HG02759 (cell line): ENCODE measurements around the gene SLC29A3.

Experiments
- ATAC-seq: cut with Tn5 transposase; IDR thresholded peaks from one replicate; pipeline ENCODE4 v1.9.1; 2021; ENCODE audit warnings: mild to moderate bottlenecking, moderate library complexity; ENCODE audit not compliant: unreplicated experiment

SLC29A3 gene

DNA sequence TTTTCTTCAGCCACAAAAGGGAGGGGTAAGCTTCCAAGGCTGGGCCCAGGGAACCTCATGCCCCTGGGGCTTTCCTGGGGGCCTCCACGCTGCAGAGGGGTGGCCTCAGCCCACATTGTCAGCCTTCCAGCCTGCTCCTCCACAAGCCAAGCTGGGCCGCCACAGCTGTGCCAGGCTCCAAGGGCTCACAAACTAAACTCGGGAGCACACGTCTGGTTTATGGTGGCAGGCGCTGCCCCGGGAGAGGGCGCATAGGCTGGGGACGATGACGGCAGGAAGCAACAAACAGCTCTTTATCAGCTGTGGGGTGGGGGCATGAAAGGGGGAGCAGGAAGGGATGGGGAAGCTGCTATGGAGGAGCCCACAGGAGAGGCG, 71.4 kb downstream of the SLC29A3 start:
- ATAC-seq, result no peak

DNA sequence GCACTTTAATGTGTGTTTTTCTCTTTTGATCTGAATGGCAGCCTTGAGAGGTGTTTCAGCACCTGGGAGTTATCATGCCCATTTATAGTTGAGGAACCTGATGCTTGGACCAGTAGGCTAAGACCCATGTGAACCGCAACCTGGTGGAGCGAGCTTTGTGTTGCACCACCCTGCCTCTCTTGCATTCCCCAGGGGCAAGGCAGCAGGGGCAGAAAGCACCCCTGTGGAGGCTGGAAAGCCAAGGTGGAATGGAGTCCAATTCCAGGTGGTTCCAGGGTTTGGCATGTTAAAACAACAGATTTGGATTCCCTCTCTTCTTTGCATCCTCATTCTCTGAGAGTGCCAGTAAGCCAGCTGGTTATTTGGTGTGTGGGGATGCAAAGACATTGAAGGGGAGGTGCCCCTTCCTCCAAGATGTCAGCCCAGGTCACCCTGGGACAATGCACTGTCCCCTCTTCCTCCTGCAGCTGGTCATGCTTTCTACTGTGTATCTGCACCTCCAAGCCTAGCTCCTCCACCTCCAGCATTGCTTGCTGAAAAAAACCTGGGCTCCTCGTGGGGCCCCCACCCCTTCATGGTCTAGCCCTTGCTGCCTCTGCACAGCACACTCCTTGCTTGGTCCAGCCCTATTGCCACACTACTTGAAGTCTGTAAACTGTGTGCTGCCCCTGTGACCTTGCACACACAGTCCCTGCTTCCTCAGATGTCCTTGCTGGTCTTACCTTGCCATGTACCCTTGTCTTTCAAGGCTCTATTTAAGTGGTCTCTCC, 72.0 kb downstream of the SLC29A3 start:
- no peak for ATAC-seq

DNA sequence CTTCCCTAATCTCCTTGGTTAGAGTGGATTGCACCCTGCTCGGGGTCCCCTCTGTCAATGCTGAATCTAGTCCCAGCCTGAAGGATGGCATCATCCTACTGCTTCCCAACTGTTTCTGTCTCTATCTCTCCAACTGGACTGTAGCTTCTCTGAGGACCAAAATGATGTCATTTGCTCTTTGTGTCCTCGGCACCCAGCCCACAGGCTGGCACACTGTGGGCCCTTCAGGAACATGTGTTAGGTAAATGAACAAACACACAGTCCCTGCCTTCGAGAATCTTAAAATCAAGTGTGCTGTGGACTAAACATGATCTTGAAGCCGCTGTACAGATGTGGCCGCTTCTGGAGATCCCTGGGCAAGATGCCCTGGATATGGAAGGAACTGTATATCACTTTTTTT, 72.6 kb downstream of the SLC29A3 start:
- no peak for ATAC-seq

DNA sequence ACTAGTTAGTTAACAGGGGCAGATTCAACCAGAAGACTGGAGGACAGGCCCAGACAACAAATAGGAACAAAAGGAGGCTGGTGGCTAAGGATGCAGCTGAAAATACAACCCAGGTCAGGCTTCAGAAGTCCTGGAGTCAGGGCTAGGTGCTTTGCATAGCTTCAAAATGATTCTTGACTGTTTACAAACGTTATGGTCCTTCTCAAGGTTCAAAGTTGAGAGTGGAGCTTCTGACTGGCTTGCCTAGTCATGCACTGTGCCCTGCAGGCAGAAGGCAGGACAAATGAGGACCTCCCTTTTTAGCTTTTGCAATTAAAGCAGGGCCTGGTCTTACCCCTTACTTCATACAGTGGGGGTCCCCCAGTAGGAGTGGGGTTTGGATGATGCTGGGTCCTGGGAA, 73.2 kb downstream of the SLC29A3 start:
- ATAC-seq, result no peak

DNA sequence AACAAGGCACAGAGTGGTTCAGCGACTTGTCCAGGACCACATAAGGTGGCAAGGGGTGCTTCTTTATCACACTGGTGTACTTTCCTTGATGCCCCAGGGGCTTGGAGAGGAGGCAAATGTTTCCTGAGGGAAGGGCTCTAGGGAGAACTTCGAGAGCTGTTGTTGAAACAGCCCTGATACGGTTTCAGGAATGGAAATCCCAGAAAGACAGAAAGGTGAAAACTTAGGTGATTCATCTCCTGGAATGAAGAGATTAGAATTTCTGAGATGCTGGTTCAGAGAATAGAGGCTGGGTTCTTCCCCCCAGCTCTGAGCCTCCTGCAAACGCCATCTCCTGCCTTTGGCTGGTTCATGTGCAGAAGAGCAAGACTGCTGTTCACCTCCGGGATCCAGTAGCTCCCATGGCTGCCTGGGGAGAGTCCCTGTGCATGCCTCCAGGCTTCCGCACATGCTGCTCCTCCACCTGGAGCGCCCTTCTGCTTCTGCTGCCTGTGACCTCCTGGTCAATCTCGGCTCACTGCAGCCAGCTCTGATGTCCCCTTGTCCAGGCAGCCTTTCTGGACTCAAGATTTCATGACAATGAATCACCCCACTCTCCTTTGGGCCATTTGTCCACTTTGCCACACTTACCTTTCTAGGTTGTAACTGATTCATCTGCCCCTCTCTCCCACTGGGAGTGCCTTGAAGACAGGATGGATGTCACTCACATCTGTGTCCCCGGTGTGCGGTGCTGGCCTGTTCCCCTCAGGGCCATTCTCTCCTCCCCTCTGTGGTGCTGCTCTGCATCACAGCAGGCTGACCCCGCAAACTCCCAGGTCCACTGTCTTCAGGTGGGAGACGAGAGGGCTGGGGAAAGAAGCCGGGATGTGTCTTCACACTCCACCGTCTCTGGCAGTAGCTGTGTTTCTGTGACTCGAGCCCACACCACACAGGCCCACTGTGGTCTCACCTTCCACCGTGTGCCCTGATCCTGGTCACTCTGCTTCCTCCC, 74.0 kb downstream of the SLC29A3 start:
- ATAC-seq, result no peak

DNA sequence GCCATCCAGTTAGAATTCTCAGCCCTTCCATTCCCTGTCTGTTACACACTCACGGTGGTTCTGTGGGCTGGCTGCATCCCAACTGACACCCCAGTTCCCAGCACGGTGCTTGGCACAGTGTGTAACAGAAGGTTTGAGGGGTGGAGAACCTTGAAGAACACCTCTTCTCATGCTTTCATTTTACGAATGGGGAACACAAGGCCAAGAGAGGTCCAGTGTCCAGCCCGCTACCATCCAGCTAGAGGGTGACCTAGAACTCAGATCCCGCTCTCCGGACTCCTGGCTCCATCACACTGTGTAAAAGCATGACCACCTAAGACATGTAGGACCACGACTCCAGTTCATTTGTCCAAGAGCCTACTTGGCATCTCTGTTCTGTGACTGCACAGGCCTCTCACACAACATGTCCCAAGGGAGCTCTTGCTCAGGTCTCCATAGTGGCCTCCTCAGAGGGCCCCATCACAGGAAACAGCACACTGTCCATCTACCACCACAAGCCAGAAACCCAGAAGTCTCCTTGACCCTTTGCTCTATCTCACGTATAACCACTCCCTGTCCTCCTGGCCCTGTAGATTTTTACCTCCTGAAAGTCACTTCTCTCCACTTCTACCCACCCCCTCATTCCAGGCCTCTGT, 74.9 kb downstream of the SLC29A3 start:
- ATAC-seq, result no peak

DNA sequence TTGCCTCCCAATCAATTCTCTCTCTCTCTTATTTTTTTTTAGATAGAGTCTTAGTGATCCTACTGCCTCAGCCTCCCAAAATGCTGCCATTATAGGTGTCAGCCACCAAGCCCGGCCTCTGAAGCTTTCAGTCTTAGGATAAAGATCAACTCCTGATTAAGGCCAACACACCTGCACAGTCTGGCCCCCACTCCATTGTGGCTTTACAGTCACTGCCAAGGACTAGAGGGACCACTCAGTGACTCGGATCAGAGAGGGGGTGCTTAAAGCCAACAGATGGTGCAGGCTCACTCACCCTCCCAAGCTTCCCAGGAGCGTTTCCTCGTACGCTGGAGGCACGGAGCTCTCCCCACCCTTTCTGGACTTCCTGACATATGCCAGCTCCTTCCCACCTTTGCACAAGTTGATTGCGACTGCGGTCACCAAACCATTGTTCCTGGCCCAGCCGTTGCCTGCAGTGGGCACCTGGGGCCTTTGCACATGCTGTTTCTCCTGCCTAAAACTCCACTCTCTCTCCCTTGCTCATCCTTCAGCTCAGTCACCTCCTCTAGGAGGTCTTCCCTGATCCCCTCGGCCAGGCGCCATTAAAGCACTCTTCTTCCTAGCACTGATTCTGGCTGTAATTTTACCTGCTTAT, 76.0 kb downstream of the SLC29A3 start:
- no peak for ATAC-seq

DNA sequence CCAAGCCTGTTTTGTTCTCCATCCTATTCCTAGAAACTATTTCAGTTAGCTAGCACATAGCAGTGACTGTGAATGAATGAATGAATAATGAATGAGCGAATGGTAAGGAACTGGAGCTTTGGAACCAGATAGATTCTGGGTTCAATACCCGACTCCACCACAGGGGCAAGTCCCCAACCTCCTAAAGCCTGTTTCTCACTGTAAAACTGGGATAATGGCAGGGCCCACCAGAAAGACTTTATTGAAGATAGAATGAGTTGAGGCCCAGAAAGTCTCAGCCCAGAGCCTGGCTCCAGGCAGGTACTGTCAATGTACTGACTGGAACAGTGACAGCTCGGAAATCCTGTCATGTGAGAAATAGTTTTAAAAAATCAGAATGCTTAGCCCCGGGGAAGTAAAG, 76.6 kb downstream of the SLC29A3 start:
- no peak for ATAC-seq

DNA sequence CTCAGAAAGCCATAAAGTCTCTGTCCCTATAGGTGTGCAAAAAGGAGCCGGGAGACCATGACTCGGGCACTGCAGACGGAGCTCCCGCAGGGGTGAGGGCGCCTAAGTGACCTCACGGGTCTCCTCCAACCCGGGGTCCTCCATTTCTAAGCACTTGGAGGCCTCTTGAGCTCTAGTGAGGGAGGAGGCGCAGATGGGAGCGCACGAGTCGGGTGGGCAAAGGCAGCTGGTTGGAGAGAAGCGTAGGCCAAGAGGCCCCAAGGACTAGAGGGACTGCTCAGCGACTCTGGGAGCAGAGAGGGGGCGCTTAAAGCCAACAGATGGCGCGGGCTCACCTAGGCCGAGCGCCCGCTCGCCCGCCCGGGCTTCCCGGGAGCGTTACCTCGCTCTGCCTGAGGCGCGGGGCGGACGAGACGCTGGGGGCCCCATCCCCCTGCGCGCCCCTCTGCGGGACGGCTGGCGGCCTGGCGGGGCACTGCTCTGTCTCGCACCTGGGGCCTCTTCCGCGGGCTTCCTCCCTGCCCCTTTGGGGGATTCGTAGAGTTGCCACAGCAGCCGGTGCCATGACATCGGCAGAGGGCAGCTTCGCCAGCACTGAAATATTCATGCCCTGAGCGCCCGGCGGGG, 77.1 kb downstream of the SLC29A3 start:
- ATAC-seq, result no peak

DNA sequence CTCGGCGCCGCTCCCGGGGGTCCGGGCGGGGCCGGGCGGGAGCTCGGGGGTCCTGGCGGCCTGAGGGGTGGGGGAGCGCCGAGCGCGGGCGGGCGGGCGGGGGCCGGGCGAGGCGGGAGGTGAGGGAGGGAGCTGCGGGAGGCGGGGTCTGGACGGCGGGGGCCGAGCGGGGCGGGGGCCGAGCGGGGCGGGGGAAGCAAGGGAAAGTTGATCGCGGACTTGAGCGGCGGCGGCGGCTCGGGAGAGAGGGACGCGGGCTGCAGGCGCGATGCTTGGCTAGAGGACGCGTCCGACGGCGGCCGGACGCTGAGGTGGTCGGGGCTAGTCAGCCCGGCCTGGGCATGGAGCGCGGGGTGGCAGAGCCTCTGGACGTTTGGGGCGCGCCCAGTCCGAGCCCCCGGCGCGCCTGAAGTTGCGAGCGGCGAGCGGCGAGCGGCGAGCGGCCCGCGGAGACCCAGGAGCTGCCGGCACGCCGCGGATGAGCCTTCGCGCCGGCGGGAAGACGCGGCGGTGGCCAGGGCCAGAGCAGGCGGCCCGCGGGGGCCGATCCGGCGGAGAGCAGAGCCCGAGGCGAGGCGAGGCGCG, 77.7 kb downstream of the SLC29A3 start, which contains the start of gene CDH23:
Gene CDH23, plus strand, starts transcription at position 210 of the 585 bp plus-strand sequence. CDS start 42,912 bp downstream, outside the sequence.
- ATAC-seq, result no peak

DNA sequence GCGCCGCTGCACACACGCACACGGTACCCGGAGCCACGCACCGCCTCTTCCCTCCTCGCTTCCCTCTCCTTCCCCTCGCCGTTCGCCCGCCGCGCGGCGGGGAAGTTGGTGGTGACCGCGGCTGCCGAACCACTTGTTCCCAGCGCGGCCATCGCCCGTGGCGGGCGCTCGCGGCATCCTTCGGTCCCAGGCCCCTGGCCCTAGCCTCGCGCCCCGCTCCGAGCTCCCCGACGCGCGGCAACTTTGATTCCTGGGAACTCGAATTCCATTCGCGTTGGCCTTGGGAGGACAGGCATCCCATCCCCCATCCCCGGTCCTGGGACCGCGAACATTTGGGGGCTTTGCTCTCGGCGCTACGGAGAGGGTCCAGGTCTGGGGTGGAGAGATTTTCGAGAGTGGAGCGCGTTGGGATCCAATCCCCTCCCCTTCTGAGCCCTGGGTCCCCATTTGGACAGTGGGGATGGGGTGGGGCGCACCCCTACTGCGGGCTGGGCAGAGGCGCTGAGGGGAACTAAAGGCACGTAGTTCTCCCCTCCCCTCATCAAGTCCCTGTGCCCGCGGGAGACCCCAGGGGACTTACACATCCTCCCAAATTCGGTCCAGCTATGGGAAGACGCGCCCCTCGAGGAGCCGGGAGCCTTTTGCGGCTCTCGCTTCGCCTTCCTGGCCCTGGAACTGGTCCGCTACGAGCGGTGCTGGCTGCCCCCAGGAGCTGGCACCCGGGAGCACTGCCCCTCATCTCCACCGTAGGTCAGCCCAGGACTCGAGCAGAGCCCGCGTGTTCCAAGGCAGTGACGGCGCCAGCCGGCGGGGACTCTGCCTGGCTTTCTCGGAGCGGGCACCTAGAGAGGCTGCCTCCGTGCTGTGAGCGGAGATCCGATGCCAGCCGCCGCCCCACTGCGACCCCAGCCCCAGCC, 78.5 kb downstream of the SLC29A3 start:
- ATAC-seq, result no peak

DNA sequence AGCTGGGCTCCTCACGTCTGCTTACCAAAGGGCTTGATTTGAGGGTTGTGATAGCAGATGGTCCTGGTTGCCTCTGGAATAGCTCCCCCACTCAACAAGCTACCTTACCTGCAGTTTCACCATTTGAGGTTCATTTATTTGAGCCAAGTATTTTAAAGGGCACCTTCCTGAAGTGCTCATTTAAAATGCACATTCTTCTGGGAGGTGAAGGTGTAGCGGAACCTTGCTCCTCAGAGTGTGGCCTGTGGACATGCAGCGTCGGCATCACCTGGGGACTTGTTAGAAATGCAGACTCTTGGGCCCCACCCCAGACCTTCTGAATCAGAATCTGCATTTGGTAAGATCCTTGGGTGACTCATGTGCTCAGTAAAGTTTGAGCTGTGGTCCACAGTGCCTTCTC, 79.9 kb downstream of the SLC29A3 start:
- no peak for ATAC-seq

DNA sequence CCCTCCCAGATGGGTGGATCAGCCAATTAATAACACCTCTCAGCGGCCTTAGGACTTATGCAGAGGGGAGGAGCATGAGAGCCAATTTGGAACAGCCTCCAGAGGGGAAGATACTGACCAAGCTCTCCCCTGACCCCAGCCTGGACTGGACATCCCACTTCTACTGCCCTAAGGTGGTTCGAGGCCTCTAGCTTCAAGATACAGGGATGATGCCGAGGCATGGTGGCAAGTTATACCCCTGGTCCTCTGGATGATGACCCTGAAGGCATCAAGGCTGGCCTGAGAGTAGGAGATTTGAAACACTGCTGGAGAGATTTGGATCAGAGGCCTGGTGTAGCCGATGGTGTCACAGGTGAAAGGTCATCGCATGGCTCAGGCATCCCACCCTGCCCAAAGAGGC, 80.9 kb downstream of the SLC29A3 start:
- no peak for ATAC-seq

DNA sequence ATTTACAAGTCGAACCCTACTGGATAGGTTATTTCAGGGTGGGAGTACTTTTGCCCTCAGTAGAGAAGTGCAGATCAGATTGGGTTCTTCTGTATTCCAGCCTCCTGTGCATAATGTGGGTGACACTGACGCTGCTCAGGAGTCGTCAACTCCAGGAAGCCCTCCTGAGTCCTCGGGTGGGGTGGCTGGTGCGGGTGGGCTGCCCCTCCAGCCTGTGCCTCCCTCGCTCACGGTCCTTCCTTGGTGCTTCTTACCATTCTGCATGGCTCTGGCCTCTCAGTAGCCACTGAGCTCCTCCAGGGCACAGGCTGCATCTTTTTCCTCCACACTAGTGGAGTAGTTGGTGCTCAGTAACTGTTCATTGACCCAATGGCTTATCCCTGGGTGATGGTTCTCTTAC, 82.0 kb downstream of the SLC29A3 start:
- no peak for ATAC-seq

DNA sequence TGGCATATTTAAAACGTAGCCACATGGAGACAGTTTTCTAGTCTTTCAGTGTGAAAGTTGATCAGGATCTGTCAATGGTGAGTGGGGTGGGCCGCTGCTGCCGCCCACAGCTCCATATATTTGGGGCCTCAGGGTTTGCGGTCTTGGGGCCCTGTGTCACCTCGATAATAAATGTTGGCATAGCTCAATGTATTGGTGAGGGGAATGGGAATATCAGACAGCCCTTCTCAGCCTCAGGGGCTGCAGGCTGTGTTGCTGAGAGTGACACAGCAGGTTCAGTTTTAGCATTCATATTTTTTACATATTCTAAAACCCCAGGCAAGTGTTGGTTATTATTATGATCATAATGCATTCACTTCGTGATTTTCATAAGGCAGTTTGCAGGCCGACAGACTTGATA, 82.9 kb downstream of the SLC29A3 start:
- ATAC-seq, result no peak

DNA sequence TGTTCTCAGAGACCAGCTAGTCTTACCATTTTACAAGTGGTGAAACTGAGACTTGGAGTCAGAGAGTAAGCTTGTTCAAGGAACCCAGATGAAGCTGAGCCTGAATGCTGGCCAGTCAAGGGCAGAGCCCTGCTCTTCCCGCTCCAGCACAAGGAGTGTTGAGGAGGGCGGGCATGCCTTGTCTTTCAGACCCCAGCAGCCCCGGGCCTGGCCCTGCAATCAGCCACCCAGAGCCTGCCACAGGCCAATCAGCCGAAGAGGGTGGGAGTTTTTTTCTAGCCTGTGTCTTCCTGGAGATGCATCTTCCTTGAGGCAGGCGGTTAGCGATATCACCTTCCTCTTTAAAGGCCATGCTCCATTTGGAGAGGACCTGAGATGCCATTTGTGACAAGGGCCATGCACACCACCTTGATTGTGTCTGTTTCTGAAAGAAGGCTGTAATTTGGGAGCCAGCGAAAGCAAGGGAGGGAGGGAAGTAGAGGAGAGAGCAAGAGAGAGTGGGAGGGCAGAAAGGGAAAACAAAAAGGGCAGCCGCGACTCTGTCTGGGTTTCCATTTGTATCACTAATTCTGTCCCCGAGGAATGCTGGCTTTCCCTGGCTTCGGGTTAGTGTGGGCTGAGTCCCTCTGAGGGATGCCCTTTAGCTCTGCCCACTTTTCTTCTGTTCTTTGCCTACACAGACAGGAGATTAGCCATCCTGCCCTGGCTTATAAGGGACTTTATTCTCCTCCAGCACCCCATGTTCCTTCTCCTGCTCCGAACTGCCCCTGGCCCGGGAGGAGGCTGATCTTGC, 85.6 kb downstream of the SLC29A3 start:
- ATAC-seq, result no peak

DNA sequence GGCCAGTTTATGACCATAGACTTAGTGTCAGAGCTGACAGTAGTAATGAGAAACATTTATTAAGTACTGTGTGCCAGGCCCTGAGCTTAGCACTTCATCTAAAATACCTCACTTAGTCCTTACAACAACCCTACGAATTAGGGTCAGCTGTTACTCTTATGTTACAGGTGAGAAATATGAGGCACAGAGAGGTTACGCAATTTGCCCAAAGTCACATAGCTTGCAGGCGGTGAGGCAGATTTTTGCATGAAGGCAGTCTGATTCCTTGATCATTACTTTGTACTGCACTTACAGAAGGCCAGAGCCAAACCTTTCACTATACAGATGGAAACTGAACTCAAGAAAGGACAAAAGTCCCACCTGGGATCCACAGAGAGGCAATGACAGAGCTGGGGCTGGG, 87.8 kb downstream of the SLC29A3 start:
- ATAC-seq, result no peak
